ENCODE measurements around the gene COL6A6.

GRCh38 chr3:130548356-130548755 is 31.4 kb downstream of the COL6A6 start:
- TF ChIP-seq CTCF (IDR thresholded peaks at IDR 0.05): no peak
- no peak for TF ChIP-seq POLR2A (IDR thresholded peaks at IDR 0.05)
- TF ChIP-seq EP300 (IDR thresholded peaks at IDR 0.05; ENCODE audit: low read depth): no peak
- no peak for TF ChIP-seq POLR2AphosphoS5 (IDR thresholded peaks at IDR 0.05)
